Large intestine (tissue), 3 donors: ENCODE data around the gene IKBKG. TPM values are rescaled to one million over a fixed set of nuclear protein-coding genes. Genes with fewer than 3 reads are reported as not detected.

Experiments
- DNase-seq, 2 donors: peaks; one replicate each; pipeline versions ENCODE4 v3.0.0 to v3.0.0-alpha.2; 2013
- H3K27ac ChIP-seq: one replicate; pipeline ENCODE4 v1.5.1; 2013; ENCODE audit warnings: low read length
- H3K27me3 ChIP-seq: 2 replicates; pipeline ENCODE4 v1.6.1; 2013; ENCODE audit warnings: low read length; ENCODE audit not compliant: control insufficient read depth, insufficient read depth
- H3K36me3 ChIP-seq: 2 replicates; pipeline ENCODE4 v1.6.1; 2013; ENCODE audit warnings: low read length; ENCODE audit not compliant: control insufficient read depth, insufficient read depth
- H3K4me1 ChIP-seq: one replicate; pipeline ENCODE4 v1.6.1; 2013; ENCODE audit warnings: low read length; ENCODE audit not compliant: control insufficient read depth, insufficient read depth
- H3K4me3 ChIP-seq: one replicate; pipeline ENCODE4 v1.5.1; 2013; ENCODE audit warnings: low read length
- H3K9me3 ChIP-seq: one replicate; pipeline ENCODE4 v1.6.1; 2013; ENCODE audit warnings: mild to moderate bottlenecking, low read depth, low read length, moderate library complexity; ENCODE audit not compliant: control insufficient read depth
- WGBS: methylation state at CpG from one replicate; pipeline ENCODE4 v1.1.5; 2013; ENCODE audit warnings: low lambda C conversion rate; ENCODE audit not compliant: insufficient coverage; 5-methylcytosine and 5-hydroxymethylcytosine counted together
- polyA plus RNA-seq: library from polyadenylated mRNA; unstranded; fragments of 120-200 nt; gene quantifications from one replicate; pipeline ENCODE4 v1.2.1, GENCODE V29; 2013

Gene IKBKG
- polyA plus RNA-seq, 1 donor: 16.4 TPM

- no peaks in the 10 kb centered on the region for H3K9me3 ChIP-seq
- no peak for DNase-seq
- no peaks in the 10 kb centered on the region for H3K4me1 ChIP-seq
- H3K27ac ChIP-seq: no peak overlapping the region
- no peaks in the 10 kb centered on the region for H3K27me3 ChIP-seq
- H3K36me3 ChIP-seq: no peaks in the 10 kb centered on the region
- WGBS: no CpG with 5 or more reads among the region's 4 CpGs
- H3K4me3 ChIP-seq: no peak overlapping the region
Measured at GRCh38 chrX:154594491-154594890, 47.1 kb downstream of the IKBKG start.

GRCh38 chrX:154595559-154596249, 48.3 kb downstream of the IKBKG start:
- Histone ChIP-seq H3K36me3 (no peaks in the 10 kb centered on the region), H3K4me3 (no peak overlapping the region), H3K9me3 (no peaks in the 10 kb centered on the region), H3K27ac (no peak overlapping the region), H3K27me3 (no peaks in the 10 kb centered on the region), H3K4me1 (no peaks in the 10 kb centered on the region)
- DNase-seq: no peak
- no CpG with 5 or more reads among the region's 2 CpGs for WGBS

- DNase-seq: no peak
- no peaks in the 10 kb centered on the region for H3K36me3 ChIP-seq
- H3K4me3 ChIP-seq: no peak overlapping the region
- no peak overlapping the region for H3K27ac ChIP-seq
- H3K27me3 ChIP-seq: no peaks in the 10 kb centered on the region
- H3K4me1 ChIP-seq: no peaks in the 10 kb centered on the region
- no peaks in the 10 kb centered on the region for H3K9me3 ChIP-seq
- WGBS: no CpG with 5 or more reads among the region's 3 CpGs
Measured at GRCh38 chrX:154596290-154596929, 49.0 kb downstream of the IKBKG start.

- H3K27ac ChIP-seq: no peak overlapping the region
- no peaks in the 10 kb centered on the region for H3K36me3 ChIP-seq
- no peaks in the 10 kb centered on the region for H3K27me3 ChIP-seq
- H3K9me3 ChIP-seq: no peaks in the 10 kb centered on the region
- no peak overlapping the region for H3K4me3 ChIP-seq
- H3K4me1 ChIP-seq: no peaks in the 10 kb centered on the region
- WGBS: no CpG with 5 or more reads among the region's 12 CpGs
- DNase-seq: no peak
Measured at GRCh38 chrX:154597221-154597620, 49.8 kb downstream of the IKBKG start.

- no peaks in the 10 kb centered on the region for H3K36me3 ChIP-seq
- H3K4me1 ChIP-seq: no peaks in the 10 kb centered on the region
- H3K9me3 ChIP-seq: no peaks in the 10 kb centered on the region
- no peak overlapping the region for H3K4me3 ChIP-seq
- H3K27ac ChIP-seq: no peak overlapping the region
- no peaks in the 10 kb centered on the region for H3K27me3 ChIP-seq
- DNase-seq: no peak
- no CpG with 5 or more reads among the region's 8 CpGs for WGBS
Measured at GRCh38 chrX:154598656-154599055, 51.2 kb downstream of the IKBKG start.

- no peaks in the 10 kb centered on the region for H3K4me1 ChIP-seq
- no peaks in the 10 kb centered on the region for H3K27me3 ChIP-seq
- no peak overlapping the region for H3K4me3 ChIP-seq
- no peaks in the 10 kb centered on the region for H3K36me3 ChIP-seq
- WGBS: no CpG with 5 or more reads among the region's 14 CpGs
- H3K9me3 ChIP-seq: no peaks in the 10 kb centered on the region
- DNase-seq: no peak
- no peak overlapping the region for H3K27ac ChIP-seq
Measured at GRCh38 chrX:154599531-154599930, 52.1 kb downstream of the IKBKG start.

GRCh38 chrX:154600759-154601374, 53.4 kb downstream of the IKBKG start:
- no peak overlapping the region for H3K27ac ChIP-seq
- H3K27me3 ChIP-seq: no peaks in the 10 kb centered on the region
- H3K4me1 ChIP-seq: no peaks in the 10 kb centered on the region
- no peaks in the 10 kb centered on the region for H3K9me3 ChIP-seq
- no CpG with 5 or more reads among the region's 15 CpGs for WGBS
- H3K4me3 ChIP-seq: no peak overlapping the region
- no peaks in the 10 kb centered on the region for H3K36me3 ChIP-seq
- no peak for DNase-seq

GRCh38 chrX:154602226-154602625, 54.8 kb downstream of the IKBKG start:
- H3K4me3 ChIP-seq: no peak overlapping the region
- H3K27me3 ChIP-seq: no peaks in the 10 kb centered on the region
- WGBS: no CpG with 5 or more reads among the region's 13 CpGs
- no peak for DNase-seq
- H3K9me3 ChIP-seq: no peaks in the 10 kb centered on the region
- no peak overlapping the region for H3K27ac ChIP-seq
- no peaks in the 10 kb centered on the region for H3K36me3 ChIP-seq
- no peaks in the 10 kb centered on the region for H3K4me1 ChIP-seq

GRCh38 chrX:154602766-154603437, 55.5 kb downstream of the IKBKG start:
- no peak for DNase-seq
- Histone ChIP-seq H3K4me3 (no peak overlapping the region), H3K36me3 (no peaks in the 10 kb centered on the region), H3K27me3 (no peaks in the 10 kb centered on the region), H3K27ac (no peak overlapping the region), H3K9me3 (no peaks in the 10 kb centered on the region), H3K4me1 (no peaks in the 10 kb centered on the region)
- no CpG with 5 or more reads among the region's 18 CpGs for WGBS
